Testis (tissue), 2 donors: ENCODE results near the gene CTBP2.

Source experiments
- POLR2A ChIP-seq: fragments of 450-650 bp; IDR thresholded peaks from one replicate; pipeline ENCODE4 v1.6.1; 2017; ENCODE audit warnings: antibody characterized with exemption, mild to moderate bottlenecking, moderate library complexity
- TF ChIP-seq, protein P1 (sequence below), 3 experiments: fragments of 450-650 bp in 2 of 3; fragments of 200-600 bp in 1 of 3; sonication (generic) in 1 of 3; IDR thresholded peaks; one replicate each; pipeline ENCODE4 v1.5.1; 2016 to 2019; ENCODE audit warnings: antibody characterized with exemption in 3 of 3, mild to moderate bottlenecking in 2 of 3, moderate library complexity in 1 of 3

DNA sequence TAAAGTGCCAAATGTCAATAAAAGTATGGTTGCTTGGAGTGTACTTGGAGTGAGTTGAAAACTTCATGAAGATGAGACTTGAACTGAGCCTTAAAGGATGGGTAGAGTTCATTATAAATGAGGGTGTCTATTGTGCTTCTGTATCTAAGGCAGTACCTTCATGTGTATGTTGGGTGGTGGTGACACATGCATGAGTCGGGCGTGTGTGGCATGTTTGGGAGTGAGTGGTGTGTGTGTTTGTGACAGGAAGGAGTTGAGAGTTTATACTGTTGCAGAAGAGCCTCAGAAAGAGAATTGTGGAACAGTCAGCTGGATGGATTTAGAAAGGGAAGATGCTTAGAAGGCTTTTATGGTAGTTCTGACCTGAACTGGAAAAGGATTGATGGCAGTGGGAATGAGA lies 224.4 kb downstream of the CTBP2 start:
- TF ChIP-seq, protein P1, sequence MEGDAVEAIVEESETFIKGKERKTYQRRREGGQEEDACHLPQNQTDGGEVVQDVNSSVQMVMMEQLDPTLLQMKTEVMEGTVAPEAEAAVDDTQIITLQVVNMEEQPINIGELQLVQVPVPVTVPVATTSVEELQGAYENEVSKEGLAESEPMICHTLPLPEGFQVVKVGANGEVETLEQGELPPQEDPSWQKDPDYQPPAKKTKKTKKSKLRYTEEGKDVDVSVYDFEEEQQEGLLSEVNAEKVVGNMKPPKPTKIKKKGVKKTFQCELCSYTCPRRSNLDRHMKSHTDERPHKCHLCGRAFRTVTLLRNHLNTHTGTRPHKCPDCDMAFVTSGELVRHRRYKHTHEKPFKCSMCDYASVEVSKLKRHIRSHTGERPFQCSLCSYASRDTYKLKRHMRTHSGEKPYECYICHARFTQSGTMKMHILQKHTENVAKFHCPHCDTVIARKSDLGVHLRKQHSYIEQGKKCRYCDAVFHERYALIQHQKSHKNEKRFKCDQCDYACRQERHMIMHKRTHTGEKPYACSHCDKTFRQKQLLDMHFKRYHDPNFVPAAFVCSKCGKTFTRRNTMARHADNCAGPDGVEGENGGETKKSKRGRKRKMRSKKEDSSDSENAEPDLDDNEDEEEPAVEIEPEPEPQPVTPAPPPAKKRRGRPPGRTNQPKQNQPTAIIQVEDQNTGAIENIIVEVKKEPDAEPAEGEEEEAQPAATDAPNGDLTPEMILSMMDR (IDR thresholded peaks at IDR 0.05) = no peak
- no peak for TF ChIP-seq POLR2A
